OCI-LY7 (cell line): Measurements from ENCODE around the gene MMD. TPM values are rescaled to one million over a fixed set of nuclear protein-coding genes. Genes with fewer than 3 reads are reported as not detected.

ENCODE experiments used
- BruUV-seq: library from RNA; stranded (reverse); fragments of 400-500 nt; replicated peaks from 2 replicates; lab custom pipeline; 2021; lab: Mats Ljungman, UMichigan
- CTCF ChIA-PET: fragments of 300-600 bp; sonication (Branson Sonifier 250); formaldehyde crosslinking; loops from one replicate; lab custom pipeline; 2022; ENCODE audit warnings: antibody characterized with exemption; ENCODE audit not compliant: unreplicated experiment; lab: Charles Lee
- POLR2A ChIA-PET: fragments of 300-600 bp; sonication (Branson Sonifier 250); formaldehyde crosslinking; loops from one replicate; lab custom pipeline; 2022; ENCODE audit warnings: antibody characterized with exemption; lab: Charles Lee
- DNase-seq: peaks from one replicate; pipeline ENCODE4 v3.0.0-alpha.2; 2015; ENCODE audit warnings: low spot score
- H2AFZ ChIP-seq: fragments of 200-600 bp; sonication (generic), shearing (Covaris generic); 2 replicates; pipeline ENCODE4 v1.6.1; 2014; ENCODE audit warnings: mild to moderate bottlenecking, antibody characterized with exemption, low read length, moderate library complexity
- H3K27ac ChIP-seq: fragments of 200-600 bp; sonication (generic); 2 replicates; pipeline ENCODE4 v1.5.1; 2014; ENCODE audit warnings: mixed run types, low read depth, mild to moderate bottlenecking, moderate library complexity, low read length, inconsistent platforms; ENCODE audit not compliant: poor library complexity, severe bottlenecking
- H3K36me3 ChIP-seq: fragments of 200-600 bp; sonication (generic); 2 replicates; pipeline ENCODE4 v1.6.1; 2014; ENCODE audit warnings: mild to moderate bottlenecking, antibody characterized with exemption, low read length, moderate library complexity, mixed read lengths; ENCODE audit not compliant: insufficient read depth
- H3K4me1 ChIP-seq: fragments of 200-600 bp; sonication (generic); 2 replicates; pipeline ENCODE4 v1.5.1; 2014; ENCODE audit warnings: mild to moderate bottlenecking, low read length; ENCODE audit not compliant: insufficient read depth, poor library complexity, severe bottlenecking
- H3K4me2 ChIP-seq: fragments of 200-600 bp; sonication (generic); 2 replicates; pipeline ENCODE4 v1.6.1; 2014; ENCODE audit warnings: mild to moderate bottlenecking, low read length
- H3K4me3 ChIP-seq: fragments of 200-600 bp; sonication (generic); 2 replicates; pipeline ENCODE4 v1.5.1; 2014; ENCODE audit warnings: mild to moderate bottlenecking, low read depth, low read length; ENCODE audit not compliant: poor library complexity, severe bottlenecking
- H3K79me2 ChIP-seq: fragments of 200-600 bp; sonication (generic); 2 replicates; pipeline ENCODE4 v1.6.1; 2016; ENCODE audit warnings: low read depth, mild to moderate bottlenecking, low read length, moderate library complexity, mixed read lengths; ENCODE audit not compliant: insufficient read depth
- H3K9me2 ChIP-seq: fragments of 200-600 bp; sonication (generic); 2 replicates; pipeline ENCODE4 v1.6.1; 2016; ENCODE audit warnings: mild to moderate bottlenecking, low read length, mixed read lengths; ENCODE audit not compliant: insufficient read depth
- H3K9me3 ChIP-seq: fragments of 200-600 bp; sonication (generic); 2 replicates; pipeline ENCODE4 v1.6.1; 2014; ENCODE audit warnings: mild to moderate bottlenecking, mixed run types, low read length, mixed read lengths
- H4K20me1 ChIP-seq: fragments of 200-600 bp; sonication (generic); 2 replicates; pipeline ENCODE4 v1.6.1; 2014; ENCODE audit warnings: mild to moderate bottlenecking, antibody characterized with exemption, low read length, moderate library complexity, mixed read lengths; ENCODE audit not compliant: insufficient read depth
- CTCF ChIP-seq: fragments of 200-600 bp; sonication (generic); conservative IDR thresholded peaks from 2 replicates; pipeline ENCODE4 v1.5.1; 2014; ENCODE audit warnings: mild to moderate bottlenecking, antibody characterized with exemption, low read length, moderate library complexity, mixed read lengths
- EZH2phosphoT487 ChIP-seq: fragments of 200-600 bp; sonication (generic); IDR thresholded peaks from 2 replicates; pipeline ENCODE4 v1.6.1; 2018; ENCODE audit warnings: low read depth, borderline replicate concordance, mild to moderate bottlenecking, mixed run types, antibody characterized with exemption, low read length, moderate library complexity, mixed read lengths
- intact Hi-C: fragments of 100-400 bp; cut with micrococcal nuclease; formaldehyde crosslinking; loops from one replicate; pipeline ENCODE4 v1.10.0; 2022; ENCODE audit not compliant: unreplicated experiment
- total RNA-seq, 2 experiments: library from RNA; depleted of rRNA in 1 of 2; stranded (reverse); fragments of >200 nt in 1 of 2; shearing (Covaris generic) in 1 of 2; gene quantifications; 2 replicates each; pipeline ENCODE4 v1.2.3, GENCODE V29; 2014 to 2022

Gene MMD
- total RNA-seq, 2 experiments from 2014 or later: 42.7 to 43.8 TPM

GRCh38 chr17:55434721-55435120, 13.1 kb upstream of the MMD start:
- no peaks in the 10 kb centered on the region for H3K36me3 ChIP-seq
- TF ChIP-seq EZH2phosphoT487: no peak
- no peak for DNase-seq
- no peak overlapping the region for H3K27ac ChIP-seq
- H3K9me3 ChIP-seq: no peaks in the 10 kb centered on the region; the same call in 1 of the 2 replicates
- no peak overlapping the region for H2AFZ ChIP-seq
- no peaks in the 10 kb centered on the region for H4K20me1 ChIP-seq
- POLR2A ChIA-PET: interaction anchor here (2.8 to 3.0 kb wide), 2 partner anchors 10 to 11 kb away, joined by 13 to 17 read pairs; no protein-coding TSS in a partner anchor
- no TSS peak for BruUV-seq
- intact Hi-C loops: loop anchor here (5.0 kb wide), 1 partner anchor 78 kb away; the partner anchor contains the start of gene SMIM36
- peaks cover 75% of the 10 kb centered on the region for H3K4me1 ChIP-seq
- no peaks in the 10 kb centered on the region for H3K9me2 ChIP-seq
- H3K4me2 ChIP-seq: no peak overlapping the region
- CTCF ChIA-PET: no interaction called here
- H3K79me2 ChIP-seq: no peaks in the 10 kb centered on the region
- H3K4me3 ChIP-seq: no peak overlapping the region

GRCh38 chr17:55433629-55434422, 12.2 kb upstream of the MMD start:
- H3K4me3 ChIP-seq: no peak overlapping the region
- no TSS peak for BruUV-seq
- no peaks in the 10 kb centered on the region for H4K20me1 ChIP-seq
- peaks cover 66% of the 10 kb centered on the region for H3K4me1 ChIP-seq
- ChIA-PET POLR2A (interaction anchor here (0.9 to 3.0 kb wide), 3 partner anchors 9 to 38 kb away, joined by 3 to 17 read pairs (median 13); no protein-coding TSS in a partner anchor), CTCF (no interaction called here)
- H2AFZ ChIP-seq: peak overlapping the region; percentile 20; the same call in 1 of the 2 replicates
- no peaks in the 10 kb centered on the region for H3K9me2 ChIP-seq
- no peaks in the 10 kb centered on the region for H3K79me2 ChIP-seq
- TF ChIP-seq CTCF (no peak), EZH2phosphoT487 (no peak)
- H3K9me3 ChIP-seq: no peaks in the 10 kb centered on the region; the same call in 1 of the 2 replicates
- no peak overlapping the region for H3K27ac ChIP-seq
- no peaks in the 10 kb centered on the region for H3K36me3 ChIP-seq
- intact Hi-C loops: no loop called here
- no peak overlapping the region for H3K4me2 ChIP-seq
- DNase-seq: no peak

DNA sequence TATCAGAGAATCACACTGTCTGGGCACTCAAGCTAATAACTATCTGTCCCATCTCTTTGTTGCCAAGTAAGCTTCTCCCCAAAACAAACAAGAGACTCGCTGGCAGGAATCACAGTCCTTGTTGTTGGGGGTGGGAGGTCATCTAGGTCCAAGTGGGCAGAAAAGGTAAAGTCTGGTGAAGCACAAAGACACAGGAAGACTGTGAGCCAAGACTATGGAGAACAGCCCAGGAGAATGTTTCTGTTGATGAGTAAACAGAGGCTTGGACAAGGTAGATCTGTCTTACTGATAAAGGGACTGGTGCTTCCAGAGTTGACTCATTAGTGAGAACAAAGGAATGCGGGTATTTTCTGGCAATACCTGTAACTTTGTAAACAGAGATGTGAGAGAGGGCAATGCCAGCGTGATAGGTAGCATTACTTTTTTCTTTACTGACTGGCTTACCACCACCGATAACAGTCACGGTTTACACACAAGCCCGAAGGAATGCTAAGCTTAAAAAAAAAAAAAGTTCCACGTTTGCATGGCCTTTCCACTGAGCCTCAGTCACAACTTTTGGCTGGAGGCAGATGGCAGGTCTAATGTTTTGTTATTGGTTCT, 11.5 kb upstream of the MMD start:
- no peaks in the 10 kb centered on the region for H3K36me3 ChIP-seq
- no peaks in the 10 kb centered on the region for H4K20me1 ChIP-seq
- no peak overlapping the region for H3K4me3 ChIP-seq
- H3K4me1 ChIP-seq: peaks cover 69% of the 10 kb centered on the region
- peak overlapping the region; percentile 20; the same call in 1 of the 2 replicates for H2AFZ ChIP-seq
- no peaks in the 10 kb centered on the region for H3K79me2 ChIP-seq
- peak overlapping the region; percentile 10; the same call in 1 of the 2 replicates for H3K4me2 ChIP-seq
- CTCF ChIA-PET: no interaction called here
- DNase-seq: no peak
- H3K27ac ChIP-seq: no peak overlapping the region
- intact Hi-C loops: no loop called here
- no peaks in the 10 kb centered on the region; the same call in 1 of the 2 replicates for H3K9me3 ChIP-seq
- no peaks in the 10 kb centered on the region for H3K9me2 ChIP-seq
- no TSS peak for BruUV-seq
- TF ChIP-seq EZH2phosphoT487 (no peak), CTCF (no peak)
- POLR2A ChIA-PET: interaction anchor here (0.6 to 3.0 kb wide), 4 partner anchors 8 to 142 kb away, joined by 3 to 17 read pairs (median 8); no protein-coding TSS in a partner anchor
